Right lobe of liver (tissue), 4 donors: ENCODE data around the gene IL36G.

Source experiments
- CTCF ChIP-seq, 4 donors: fragments of 200-600 bp in 3 of 4; fragments of 450-650 bp in 1 of 4; IDR thresholded peaks; one replicate each; pipeline versions ENCODE4 v1.5.1 to v1.8.0; 2016 to 2022; ENCODE audit warnings: antibody characterized with exemption in 4 of 4, mild to moderate bottlenecking in 2 of 4
- POLR2A ChIP-seq: fragments of 450-650 bp; IDR thresholded peaks from one replicate; pipeline ENCODE4 v1.6.1; 2017; ENCODE audit warnings: antibody characterized with exemption, mild to moderate bottlenecking
- donor health status: DM: no; HTN: no; CAD: no.
- donor health status: DM: no; HTN: no; CAD: no.
- donor health status: DM: no; HTN: yes; CAD: no.

- TF ChIP-seq POLR2A, result no peak
- TF ChIP-seq CTCF (IDR thresholded peaks at IDR 0.05), result no peak
These were observed 35.5 kb downstream of the IL36G start for GRCh38 chr2:113013336-113013661.
